ENCODE results near the gene BLZF1. TPM values are rescaled to one million over a fixed set of nuclear protein-coding genes. Genes with fewer than 3 reads are reported as not detected.

The BLZF1 gene
- total RNA-seq, 1 experiment from 2014 or later = 14.3 TPM

DNA sequence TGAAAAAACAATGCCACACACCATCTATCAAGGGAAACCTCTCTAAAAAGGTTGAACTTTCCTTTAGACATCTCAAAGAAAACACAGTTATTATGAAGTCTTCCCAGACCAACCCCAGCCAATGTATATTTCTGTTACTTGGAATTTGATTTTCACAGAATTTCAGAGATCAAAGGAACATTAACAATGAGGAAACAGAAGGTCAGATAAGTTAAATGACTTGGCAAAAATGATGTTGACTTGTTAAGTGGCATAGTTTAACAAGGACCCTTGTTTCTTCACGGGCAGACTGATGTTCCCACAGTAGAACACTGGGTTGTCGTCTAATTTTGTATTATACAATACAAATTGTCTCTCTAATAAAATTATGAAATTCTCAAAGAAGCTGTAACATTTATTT is 29.4 kb upstream of the BLZF1 start:
- TF ChIP-seq, protein P1, sequence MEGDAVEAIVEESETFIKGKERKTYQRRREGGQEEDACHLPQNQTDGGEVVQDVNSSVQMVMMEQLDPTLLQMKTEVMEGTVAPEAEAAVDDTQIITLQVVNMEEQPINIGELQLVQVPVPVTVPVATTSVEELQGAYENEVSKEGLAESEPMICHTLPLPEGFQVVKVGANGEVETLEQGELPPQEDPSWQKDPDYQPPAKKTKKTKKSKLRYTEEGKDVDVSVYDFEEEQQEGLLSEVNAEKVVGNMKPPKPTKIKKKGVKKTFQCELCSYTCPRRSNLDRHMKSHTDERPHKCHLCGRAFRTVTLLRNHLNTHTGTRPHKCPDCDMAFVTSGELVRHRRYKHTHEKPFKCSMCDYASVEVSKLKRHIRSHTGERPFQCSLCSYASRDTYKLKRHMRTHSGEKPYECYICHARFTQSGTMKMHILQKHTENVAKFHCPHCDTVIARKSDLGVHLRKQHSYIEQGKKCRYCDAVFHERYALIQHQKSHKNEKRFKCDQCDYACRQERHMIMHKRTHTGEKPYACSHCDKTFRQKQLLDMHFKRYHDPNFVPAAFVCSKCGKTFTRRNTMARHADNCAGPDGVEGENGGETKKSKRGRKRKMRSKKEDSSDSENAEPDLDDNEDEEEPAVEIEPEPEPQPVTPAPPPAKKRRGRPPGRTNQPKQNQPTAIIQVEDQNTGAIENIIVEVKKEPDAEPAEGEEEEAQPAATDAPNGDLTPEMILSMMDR (conservative IDR thresholded peaks at IDR 0.05) = no peak
- Histone ChIP-seq H3K23me2 (ENCODE audit: insufficient read length, low read depth, low read length, poor library complexity, severe bottlenecking) (no peaks in the 10 kb centered on the region), H4K5ac (ENCODE audit: insufficient read length, low read depth, low read length) (no peak overlapping the region), H2BK20ac (ENCODE audit: low read depth, low read length, poor library complexity, severe bottlenecking) (no peak overlapping the region), H3K18ac (ENCODE audit: insufficient read length, low read depth, low read length) (no peak overlapping the region), H3K9me3 (ENCODE audit: control insufficient read depth, low read depth, low read length) (no peaks in the 10 kb centered on the region), H3K79me1 (ENCODE audit: insufficient read depth, low read depth, low read length, poor library complexity, severe bottlenecking) (no peaks in the 10 kb centered on the region), H3K14ac (ENCODE audit: insufficient read depth, low read length) (no peak overlapping the region), H3K9ac (ENCODE audit: extremely low read depth, insufficient read length, low read length) (no peak overlapping the region), H3K79me2 (ENCODE audit: insufficient read depth, low read length) (no peaks in the 10 kb centered on the region), H2BK12ac (ENCODE audit: insufficient read length, low read depth, low read length) (no peak overlapping the region), H4K91ac (ENCODE audit: insufficient read length, low read depth, low read length) (no peak overlapping the region), H3K23ac (ENCODE audit: insufficient read length, low read depth, low read length) (no peak overlapping the region), H3K4ac (ENCODE audit: low read depth, low read length) (no peak overlapping the region), H2AK5ac (ENCODE audit: insufficient read length, low read length) (no peak overlapping the region), H4K8ac (replicated peaks; ENCODE audit: insufficient read length, low read depth, low read length) (no peak overlapping the region), H3K27me3 (ENCODE audit: insufficient read depth, low read length) (no peaks in the 10 kb centered on the region), H3K56ac (ENCODE audit: insufficient read length, low read depth, low read length) (no peak overlapping the region), H3K4me2 (ENCODE audit: insufficient read depth, insufficient read length, low read length) (no peak overlapping the region), H2AFZ (ENCODE audit: low read length) (no peak overlapping the region), H3K4me1 (ENCODE audit: insufficient read depth, low read length) (no peaks in the 10 kb centered on the region; the same call in 1 of the 2 replicates), H4K20me1 (ENCODE audit: control insufficient read depth, insufficient read depth, insufficient read length) (no peaks in the 10 kb centered on the region), H2BK120ac (ENCODE audit: low read depth, low read length, poor library complexity, severe bottlenecking) (no peak overlapping the region), H2BK5ac (ENCODE audit: insufficient read length, low read length) (no peak overlapping the region), H3K27ac (ENCODE audit: insufficient read length, low read depth, low read length) (no peak overlapping the region), H2BK15ac (ENCODE audit: low read depth, low read length) (no peak overlapping the region), H3T11ph (ENCODE audit: low read length) (no peak overlapping the region)
- peaks cover 25 to 43% (median 36%) of the 10 kb centered on the region in 3 experiments for H3K36me3 Mint-ChIP-seq (ENCODE audit: insufficient read depth in 1 of 3, low read depth in 3 of 3)
- H3K9me3 Mint-ChIP-seq = peaks cover 15 to 26% of the 10 kb centered on the region in 2 experiments
- H3K4me1 Mint-ChIP-seq = peaks cover 14% of the 10 kb centered on the region in 2 experiments
- H3K27ac Mint-ChIP-seq = no peak overlapping the region
- H3K4me3 Mint-ChIP-seq = no peak overlapping the region
- DNase-seq = no peak
- no CpG with 5 or more reads among the region's 2 CpGs for WGBS (ENCODE audit: extremely low coverage, insufficient read length, low lambda C conversion rate)
- H3K27me3 Mint-ChIP-seq (ENCODE audit: low read depth) = no peaks in the 10 kb centered on the region
